ENCODE data around the gene NDFIP1.

- TF ChIP-seq POLR2A (IDR thresholded peaks at IDR 0.05): no peak
- no peak for TF ChIP-seq CTCF (IDR thresholded peaks at IDR 0.05)
Measured at GRCh38 chr5:142193114-142193428, 84.5 kb downstream of the NDFIP1 start.
